GF-D8 (cell line): Measurements from ENCODE around the gene SDHA.
"Not testable (repeated sequence)": the region's sequence is repeated elsewhere in the genome, so short reads cannot be mapped to it uniquely, and the experiment has no call there.

Source experiments
- DNase-seq: peaks from one replicate; lab custom pipeline; 2025; lab: John Stamatoyannopoulos, UW

The SDHA gene

GRCh38 chr5:300691-301435, 82.7 kb downstream of the SDHA start:
- not testable (repeated sequence) for DNase-seq

GRCh38 chr5:302416-302815, 84.3 kb downstream of the SDHA start:
- not testable (repeated sequence) for DNase-seq

- no peak for DNase-seq
These were observed 84.8 kb downstream of the SDHA start for GRCh38 chr5:302966-303365.

GRCh38 chr5:303741-304140, 85.6 kb downstream of the SDHA start:
- not testable (repeated sequence) for DNase-seq

- DNase-seq: no peak
These were observed 86.9 kb downstream of the SDHA start for GRCh38 chr5:305050-305449.

GRCh38 chr5:305459-305858, 87.3 kb downstream of the SDHA start:
- DNase-seq: no peak

GRCh38 chr5:306011-306805, 88.1 kb downstream of the SDHA start:
- DNase-seq: no peak
